CD4-positive, alpha-beta memory T cell (primary cell): ENCODE data around the gene OSM. TPM values are rescaled to one million over a fixed set of nuclear protein-coding genes. Genes with fewer than 3 reads are reported as not detected.
A peak's percentile ranks its signal among the peaks of the same experiment; 100 is the strongest.

Experiments used
- CTCF ChIA-PET: fragments of 350-600 bp; sonication (Branson Sonifier 250); formaldehyde crosslinking; loops from one replicate; lab custom pipeline; 2021; ENCODE audit warnings: inconsistent platforms; ENCODE audit not compliant: partially characterized antibody; lab: Charles Lee
- POLR2A ChIA-PET: fragments of 350-600 bp; sonication (Branson Sonifier 250); formaldehyde crosslinking; loops from one replicate; lab custom pipeline; 2021; ENCODE audit not compliant: partially characterized antibody; lab: Charles Lee
- DNase-seq, 5 donors: peaks; one replicate each; pipeline versions ENCODE4 v3.0.0 to v3.0.0-alpha.2; 2020 to 2022; ENCODE audit warnings: mixed read lengths in 1 of 5
- H3K27ac ChIP-seq: one replicate; pipeline ENCODE4 v1.7.0; 2013; ENCODE audit warnings: low read depth, low read length
- H3K27me3 ChIP-seq: 2 replicates; pipeline ENCODE4 v1.7.0; 2013; ENCODE audit warnings: mild to moderate bottlenecking, low read length, moderate library complexity; ENCODE audit not compliant: insufficient read depth
- H3K36me3 ChIP-seq: 2 replicates; pipeline ENCODE4 v1.7.0; 2013; ENCODE audit warnings: mild to moderate bottlenecking, low read length, moderate library complexity; ENCODE audit not compliant: insufficient read depth
- H3K4me1 ChIP-seq: 2 replicates; pipeline ENCODE4 v1.7.0; 2013; ENCODE audit warnings: mild to moderate bottlenecking, low read length, moderate library complexity; ENCODE audit not compliant: insufficient read depth
- H3K4me3 ChIP-seq, 2 donors: one replicate each; pipeline ENCODE4 v1.7.0; 2013; ENCODE audit warnings: low read length in 2 of 2, mild to moderate bottlenecking in 1 of 2
- H3K9me3 ChIP-seq, 2 donors: one replicate each; pipeline ENCODE4 v1.7.0; 2013; ENCODE audit warnings: low read length in 2 of 2, control low read depth in 1 of 2; ENCODE audit not compliant: control insufficient read depth in 1 of 2
- H3K27ac Mint-ChIP-seq, 7 donors: one replicate each; pipeline ENCODE4 v1.8.0; 2020 to 2021; ENCODE audit warnings: mixed read lengths in 7 of 7, mild to moderate bottlenecking in 6 of 7, inconsistent platforms in 3 of 7, moderate library complexity in 3 of 7
- H3K27me3 Mint-ChIP-seq, 2 donors: one replicate each; pipeline ENCODE4 v1.8.0; 2020 to 2021; ENCODE audit warnings: mixed read lengths in 2 of 2
- H3K36me3 Mint-ChIP-seq, 2 donors: one replicate each; pipeline ENCODE4 v1.8.0; 2020 to 2021; ENCODE audit warnings: mixed read lengths in 2 of 2, inconsistent platforms in 1 of 2, mild to moderate bottlenecking in 1 of 2
- H3K4me1 Mint-ChIP-seq, 4 donors: one replicate each; pipeline ENCODE4 v1.8.0; 2020 to 2021; ENCODE audit warnings: mixed read lengths in 4 of 4, mild to moderate bottlenecking in 1 of 4
- H3K4me3 Mint-ChIP-seq, 8 donors: one replicate each; pipeline ENCODE4 v1.8.0; 2020 to 2021; ENCODE audit warnings: mixed read lengths in 8 of 8, mild to moderate bottlenecking in 7 of 8, moderate library complexity in 6 of 8, inconsistent platforms in 3 of 8
- H3K9me3 Mint-ChIP-seq, 8 donors: one replicate each; pipeline ENCODE4 v1.8.0; 2020 to 2021; ENCODE audit warnings: mixed read lengths in 8 of 8, mild to moderate bottlenecking in 5 of 8, inconsistent platforms in 3 of 8, moderate library complexity in 1 of 8
- intact Hi-C: fragments of 100-400 bp; cut with micrococcal nuclease; formaldehyde crosslinking; loops from one replicate; pipeline ENCODE4 v1.15.1; 2023
- polyA plus RNA-seq, 2 donors: library from polyadenylated mRNA; unstranded; fragments of 300-500 nt; fragmentation: Illumina TruSeq; gene quantifications; one replicate each; pipeline ENCODE4 v1.2.3, GENCODE V29; 2021
- total RNA-seq, 2 experiments: library from RNA; stranded (reverse); gene quantifications; one replicate each; pipeline ENCODE4 v1.2.3, GENCODE V29; 2021

The OSM gene
- total and polyA plus RNA-seq, 4 experiments from 2014 or later, result 1.1 to 103 (median 12.7) TPM

DNA sequence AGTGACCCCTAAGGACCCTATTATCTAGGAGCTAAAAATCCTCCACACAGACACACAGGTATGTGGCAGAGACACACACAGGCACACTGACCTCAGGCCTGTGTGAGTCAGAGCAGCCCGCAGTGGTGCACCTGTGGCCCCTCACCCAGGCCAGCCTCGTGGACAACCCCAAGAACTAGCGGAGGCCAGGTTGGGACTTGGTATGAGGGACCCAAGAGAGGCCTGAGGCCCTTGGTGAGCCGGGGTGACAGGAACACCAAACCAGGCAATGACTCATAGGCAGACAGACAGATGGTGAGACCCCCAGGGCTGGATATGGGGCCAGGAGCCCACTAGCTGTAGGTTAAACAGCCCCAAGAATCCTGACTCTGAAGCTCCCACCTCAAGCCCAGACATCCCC, 16.7 kb upstream of the OSM start:
- H3K4me1 ChIP-seq, result peaks cover 47% of the 10 kb centered on the region
- no peak overlapping the region for H3K4me3 Mint-ChIP-seq

DNA sequence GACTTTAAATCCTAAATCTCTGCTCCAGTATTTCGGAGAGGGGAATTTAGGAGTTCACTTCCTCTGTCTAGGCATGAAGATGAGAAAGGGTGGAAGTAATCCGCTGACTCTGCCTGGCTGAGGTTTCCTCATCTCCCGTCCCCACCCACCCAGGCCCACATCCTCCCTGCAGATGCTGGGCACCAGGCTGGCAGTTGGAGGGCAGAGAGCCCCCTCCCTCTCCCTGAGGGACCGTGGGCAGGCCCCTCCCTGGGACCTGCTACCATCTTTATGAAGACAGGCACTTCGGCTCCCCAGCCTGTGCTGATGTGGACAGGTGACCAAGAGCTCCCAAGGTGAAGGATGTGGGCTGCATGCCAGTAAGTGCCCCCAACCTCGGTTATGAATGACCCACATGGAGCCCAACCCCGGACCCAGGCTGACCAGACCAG, 16.0 kb upstream of the OSM start:
- H3K9me3 ChIP-seq, result no peaks in the 10 kb centered on the region
- intact Hi-C loops, result no loop called here
- no peaks in the 10 kb centered on the region for H3K9me3 Mint-ChIP-seq
- H3K4me1 ChIP-seq, result peaks cover 41% of the 10 kb centered on the region
- H3K4me1 Mint-ChIP-seq, result peaks cover 14 to 42% (median 31%) of the 10 kb centered on the region in 4 donors
- H3K4me3 ChIP-seq, result no peak overlapping the region
- no peaks in the 10 kb centered on the region for H3K36me3 ChIP-seq
- H3K27me3 Mint-ChIP-seq, result no peaks in the 10 kb centered on the region
- no peak overlapping the region for H3K27ac ChIP-seq
- no peaks in the 10 kb centered on the region for H3K27me3 ChIP-seq
- CTCF ChIA-PET, result interaction anchor here (1.3 to 11.1 kb wide), 3 partner anchors 76 to 177 kb away, joined by 4 to 392 read pairs (median 254); partner anchors contain the start of gene RNF215
- peak in 1 of 5 donors; percentile 11 for DNase-seq
- H3K27ac Mint-ChIP-seq, result no peak overlapping the region
- H3K4me3 Mint-ChIP-seq, result no peak overlapping the region
- POLR2A ChIA-PET, result interaction anchor here (1.0 to 12.2 kb wide), 6 partner anchors 18 to 178 kb away, joined by 3 to 106 read pairs (median 4); partner anchors contain the start of genes OSM, RNF215, SEC14L2 and TBC1D10A
- peaks cover 3 to 10% of the 10 kb centered on the region in 2 donors for H3K36me3 Mint-ChIP-seq

More for the DNA sequence above, 16.7 kb upstream of the OSM start:
- no peaks in the 10 kb centered on the region for H3K36me3 ChIP-seq
- no peaks in the 10 kb centered on the region for H3K9me3 ChIP-seq
- Mint-ChIP-seq H3K27ac (peak overlapping the region in 3 of 7 donors; percentile 21 to 46 (median 30)), H3K36me3 (peaks cover 3 to 10% of the 10 kb centered on the region in 2 donors), H3K27me3 (no peaks in the 10 kb centered on the region), H3K4me1 (peaks cover 20 to 49% (median 37%) of the 10 kb centered on the region in 4 donors), H3K9me3 (no peaks in the 10 kb centered on the region)
- DNase-seq, result peak in 1 of 5 donors; percentile 33
- no peak overlapping the region for H3K27ac ChIP-seq
- ChIA-PET CTCF (interaction anchor here (1.3 to 11.1 kb wide), 3 partner anchors 76 to 178 kb away, joined by 4 to 392 read pairs (median 254); partner anchors contain the start of gene RNF215), POLR2A (interaction anchor here (1.0 to 12.2 kb wide), 6 partner anchors 18 to 178 kb away, joined by 3 to 106 read pairs (median 4); partner anchors contain the start of genes OSM, RNF215, SEC14L2 and TBC1D10A)
- no peaks in the 10 kb centered on the region for H3K27me3 ChIP-seq
- intact Hi-C loops, result no loop called here
- no peak overlapping the region for H3K4me3 ChIP-seq

DNA sequence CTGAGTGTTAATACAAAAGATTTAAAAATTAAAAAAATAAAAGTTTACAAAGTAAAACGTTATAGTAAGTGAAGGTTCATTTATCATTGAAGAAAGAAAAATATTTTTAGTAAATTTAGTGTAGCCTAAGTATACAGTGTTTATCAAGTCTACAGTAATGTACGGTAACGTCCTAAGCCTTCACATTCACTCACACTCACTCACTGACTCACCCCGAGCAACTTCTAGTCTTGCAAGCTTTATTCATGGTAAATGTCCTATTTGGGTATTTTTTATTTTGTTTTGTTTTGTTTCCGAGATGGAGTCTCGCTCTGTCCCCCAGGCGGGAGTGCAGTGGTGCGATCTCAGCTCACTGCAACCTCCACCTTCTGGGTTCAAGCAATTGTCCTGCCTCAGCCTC, 13.9 kb upstream of the OSM start:
- no peaks in the 10 kb centered on the region for H3K27me3 ChIP-seq
- peaks cover 40% of the 10 kb centered on the region for H3K4me1 ChIP-seq
- no peaks in the 10 kb centered on the region for H3K36me3 ChIP-seq
- no peak overlapping the region for H3K27ac ChIP-seq
- H3K9me3 ChIP-seq, result no peaks in the 10 kb centered on the region
- DNase-seq, result no peak
- Mint-ChIP-seq H3K9me3 (no peaks in the 10 kb centered on the region), H3K4me1 (peaks cover 17 to 42% (median 32%) of the 10 kb centered on the region in 4 donors), H3K27ac (no peak overlapping the region), H3K4me3 (no peak overlapping the region), H3K36me3 (peaks cover 0 to 10% of the 10 kb centered on the region in 2 donors), H3K27me3 (no peaks in the 10 kb centered on the region)
- POLR2A ChIA-PET, result interaction anchor here (1.0 to 12.2 kb wide), 2 partner anchors 9 to 15 kb away, joined by 3 to 106 read pairs; partner anchors contain the start of gene OSM
- CTCF ChIA-PET, result interaction anchor here (1.0 to 11.1 kb wide), 4 partner anchors 104 to 175 kb away, joined by 3 to 254 read pairs (median 8); partner anchors contain the start of gene RNF215
- intact Hi-C loops, result no loop called here
- H3K4me3 ChIP-seq, result no peak overlapping the region

DNA sequence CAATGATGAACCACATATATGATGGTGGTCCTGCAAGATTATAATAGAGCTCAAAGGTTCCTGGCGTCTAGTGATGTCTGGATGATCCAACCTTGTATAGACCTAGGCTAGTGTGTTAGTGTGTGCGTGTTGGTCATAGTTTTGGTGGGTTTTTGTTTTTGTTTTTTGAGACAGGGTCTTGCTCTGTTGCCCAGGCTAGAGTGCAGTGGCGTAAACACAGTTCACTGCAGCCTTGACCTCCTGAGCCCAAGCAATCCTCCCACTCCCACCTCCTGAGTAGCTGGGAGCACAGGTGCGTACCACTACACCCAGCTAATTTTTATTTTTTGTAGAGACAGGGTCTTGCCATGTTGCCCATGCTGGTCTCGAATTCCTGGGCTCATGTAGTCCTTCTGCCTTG, 13.3 kb upstream of the OSM start:
- Mint-ChIP-seq H3K27ac (no peak overlapping the region), H3K36me3 (peaks cover 0 to 6% of the 10 kb centered on the region in 2 donors), H3K4me1 (peaks cover 20 to 47% (median 37%) of the 10 kb centered on the region in 4 donors), H3K9me3 (no peaks in the 10 kb centered on the region), H3K27me3 (no peaks in the 10 kb centered on the region), H3K4me3 (peak overlapping the region in 1 of 8 donors; percentile 31)
- no peaks in the 10 kb centered on the region for H3K27me3 ChIP-seq
- CTCF ChIA-PET, result interaction anchor here (1.0 to 11.1 kb wide), 5 partner anchors 8 to 175 kb away, joined by 3 to 254 read pairs (median 5); partner anchors contain the start of gene RNF215
- intact Hi-C loops, result no loop called here
- POLR2A ChIA-PET, result interaction anchor here (1.0 to 12.2 kb wide), 2 partner anchors 10 to 15 kb away, joined by 3 to 106 read pairs; partner anchors contain the start of gene OSM
- H3K27ac ChIP-seq, result no peak overlapping the region
- H3K36me3 ChIP-seq, result no peaks in the 10 kb centered on the region
- H3K9me3 ChIP-seq, result no peaks in the 10 kb centered on the region
- DNase-seq, result no peak
- peaks cover 46% of the 10 kb centered on the region for H3K4me1 ChIP-seq
- no peak overlapping the region for H3K4me3 ChIP-seq

DNA sequence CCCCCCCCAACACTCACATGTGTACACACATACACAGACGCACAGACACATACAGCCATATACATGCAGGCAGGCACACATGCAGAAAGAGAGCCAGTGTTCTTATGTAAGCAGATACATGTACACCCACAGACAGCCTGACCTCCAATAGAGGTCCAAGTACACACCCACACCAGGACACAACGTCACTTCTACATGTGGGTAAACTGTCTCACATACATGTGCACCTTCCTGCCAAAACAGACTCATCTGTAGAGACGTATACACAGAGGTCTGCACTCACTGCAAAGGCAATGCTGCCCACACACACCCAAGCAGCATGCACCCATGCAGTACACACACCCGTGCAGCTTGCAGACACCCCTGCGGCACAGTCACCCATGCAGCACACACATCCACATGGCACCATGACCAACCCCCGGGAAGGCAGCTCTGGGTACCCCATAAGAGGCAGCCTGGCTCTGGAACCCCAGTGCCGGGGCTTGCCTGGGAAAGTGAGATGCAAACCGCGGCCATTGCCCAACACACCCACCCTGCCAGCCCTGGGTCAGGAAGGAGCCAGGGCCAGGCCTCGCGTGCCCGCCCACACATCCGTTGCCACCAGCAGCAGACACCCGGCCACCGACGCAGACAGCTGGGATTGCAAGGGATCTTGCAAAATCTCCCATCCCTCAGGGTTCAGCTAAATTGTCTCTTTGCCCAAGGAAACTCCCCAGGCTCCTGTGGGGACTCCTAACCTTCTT, 12.6 kb upstream of the OSM start:
- H3K27me3 ChIP-seq, result no peaks in the 10 kb centered on the region
- no peaks in the 10 kb centered on the region for H3K36me3 ChIP-seq
- peaks cover 51% of the 10 kb centered on the region for H3K4me1 ChIP-seq
- no peak overlapping the region for H3K27ac ChIP-seq
- Mint-ChIP-seq H3K4me1 (peaks cover 23 to 44% (median 38%) of the 10 kb centered on the region in 4 donors), H3K9me3 (no peaks in the 10 kb centered on the region), H3K4me3 (peak overlapping the region in 4 of 8 donors; percentile 4 to 43 (median 20)), H3K27me3 (no peaks in the 10 kb centered on the region), H3K27ac (no peak overlapping the region), H3K36me3 (no peaks in the 10 kb centered on the region)
- intact Hi-C loops, result no loop called here
- no peaks in the 10 kb centered on the region for H3K9me3 ChIP-seq
- H3K4me3 ChIP-seq, result no peak overlapping the region
- DNase-seq, result no peak
- POLR2A ChIA-PET, result interaction anchor here (12.2 kb wide), 1 partner anchor 14 kb away, joined by 106 read pairs; the partner anchor contains the start of gene OSM
- CTCF ChIA-PET, result interaction anchor here (1.2 to 11.1 kb wide), 3 partner anchors 9 to 174 kb away, joined by 3 to 254 read pairs (median 5); no protein-coding TSS in a partner anchor

DNA sequence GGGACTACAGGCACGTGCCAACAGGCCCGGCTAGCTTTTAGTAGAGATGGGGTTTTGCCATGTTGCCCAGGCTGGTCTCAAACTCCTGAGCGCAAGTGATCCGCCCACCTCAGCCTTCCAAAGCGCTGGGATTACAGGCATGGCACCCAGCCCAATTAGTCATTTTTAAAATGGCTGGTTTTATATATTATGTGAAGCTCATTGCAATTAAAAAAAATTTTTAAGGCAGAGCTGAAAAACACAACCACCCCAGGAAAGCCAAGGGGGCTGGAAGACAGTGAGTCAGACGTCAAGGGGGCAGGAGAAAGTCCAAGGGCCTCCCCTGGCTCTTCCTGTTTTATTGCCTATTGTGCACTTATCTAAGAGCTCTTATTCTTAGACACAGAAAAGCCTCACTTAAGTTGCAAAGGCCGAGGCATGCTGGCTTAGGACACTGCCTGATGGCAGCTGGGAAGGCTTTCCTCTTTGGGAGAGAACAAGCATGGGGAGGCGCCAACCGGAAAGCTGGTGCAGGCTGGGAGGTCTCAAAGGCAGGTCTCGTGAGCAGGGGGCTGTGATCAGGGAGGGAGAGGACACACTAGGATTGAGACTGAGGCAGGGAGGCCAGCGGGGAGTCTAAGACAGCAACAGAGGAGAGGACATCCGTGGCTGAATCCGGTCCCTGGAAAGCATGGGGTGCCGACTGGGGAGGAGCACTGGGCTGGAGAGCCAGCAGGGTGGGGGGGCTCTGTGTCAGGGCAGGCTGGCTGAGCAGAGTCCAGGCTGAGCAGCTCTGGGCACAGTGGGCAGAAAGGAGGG, 11.1 kb upstream of the OSM start:
- Histone ChIP-seq H3K9me3 (no peaks in the 10 kb centered on the region), H3K4me3 (no peak overlapping the region), H3K27ac (no peak overlapping the region), H3K27me3 (no peaks in the 10 kb centered on the region), H3K36me3 (no peaks in the 10 kb centered on the region), H3K4me1 (peaks cover 42% of the 10 kb centered on the region)
- CTCF ChIA-PET, result interaction anchor here (0.7 to 2.3 kb wide), 7 partner anchors 8 to 170 kb away, joined by 3 to 9 read pairs (median 4); no protein-coding TSS in a partner anchor
- POLR2A ChIA-PET, result interaction anchor here (0.6 kb wide), 1 partner anchor 9 kb away, joined by 3 read pairs; no protein-coding TSS in a partner anchor
- Mint-ChIP-seq H3K27ac (peak overlapping the region in 2 of 7 donors; percentile 32 to 46), H3K9me3 (no peaks in the 10 kb centered on the region), H3K27me3 (no peaks in the 10 kb centered on the region), H3K4me3 (no peak overlapping the region), H3K4me1 (peaks cover 25 to 42% (median 35%) of the 10 kb centered on the region in 4 donors), H3K36me3 (no peaks in the 10 kb centered on the region)
- intact Hi-C loops, result no loop called here
- no peak for DNase-seq
